ENCODE measurements around the gene TTC7B. TPM values are rescaled to one million over a fixed set of nuclear protein-coding genes. Genes with fewer than 3 reads are reported as not detected.
A peak's percentile ranks its signal among the peaks of the same experiment; 100 is the strongest.

The TTC7B gene
- total RNA-seq, 2 donors from 2014 or later, result 25.0 to 40.7 TPM

DNA sequence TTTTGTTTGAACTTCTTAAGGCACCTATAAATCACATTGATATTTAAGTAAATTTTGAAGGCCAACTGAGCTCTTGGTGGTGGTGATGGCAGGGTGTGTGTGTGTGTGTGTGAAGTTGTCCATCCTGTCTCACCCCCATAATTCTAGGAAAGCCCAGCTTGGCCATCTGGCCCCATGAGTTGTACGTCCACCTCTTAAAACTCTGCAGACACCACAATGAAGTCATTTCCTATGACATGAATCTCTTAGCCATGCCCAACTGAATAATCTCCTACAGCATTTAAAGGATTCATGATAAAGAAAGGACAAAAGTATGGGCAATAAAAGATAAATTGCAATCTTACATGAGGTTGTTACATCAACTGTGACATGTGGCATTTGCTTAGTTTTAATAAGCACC lies 123.4 kb downstream of the TTC7B start:
- Histone ChIP-seq H3K27me3 (replicated peaks; ENCODE audit: insufficient read depth) (no peaks in the 10 kb centered on the region), H3K4me3 (no peak overlapping the region), H3K27ac (no peak overlapping the region), H3K4me1 (replicated peaks) (peaks cover 17% of the 10 kb centered on the region), H3K9me3 (no peaks in the 10 kb centered on the region), H3K36me3 (no peaks in the 10 kb centered on the region)
- TF ChIP-seq, protein P1, sequence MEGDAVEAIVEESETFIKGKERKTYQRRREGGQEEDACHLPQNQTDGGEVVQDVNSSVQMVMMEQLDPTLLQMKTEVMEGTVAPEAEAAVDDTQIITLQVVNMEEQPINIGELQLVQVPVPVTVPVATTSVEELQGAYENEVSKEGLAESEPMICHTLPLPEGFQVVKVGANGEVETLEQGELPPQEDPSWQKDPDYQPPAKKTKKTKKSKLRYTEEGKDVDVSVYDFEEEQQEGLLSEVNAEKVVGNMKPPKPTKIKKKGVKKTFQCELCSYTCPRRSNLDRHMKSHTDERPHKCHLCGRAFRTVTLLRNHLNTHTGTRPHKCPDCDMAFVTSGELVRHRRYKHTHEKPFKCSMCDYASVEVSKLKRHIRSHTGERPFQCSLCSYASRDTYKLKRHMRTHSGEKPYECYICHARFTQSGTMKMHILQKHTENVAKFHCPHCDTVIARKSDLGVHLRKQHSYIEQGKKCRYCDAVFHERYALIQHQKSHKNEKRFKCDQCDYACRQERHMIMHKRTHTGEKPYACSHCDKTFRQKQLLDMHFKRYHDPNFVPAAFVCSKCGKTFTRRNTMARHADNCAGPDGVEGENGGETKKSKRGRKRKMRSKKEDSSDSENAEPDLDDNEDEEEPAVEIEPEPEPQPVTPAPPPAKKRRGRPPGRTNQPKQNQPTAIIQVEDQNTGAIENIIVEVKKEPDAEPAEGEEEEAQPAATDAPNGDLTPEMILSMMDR (IDR thresholded peaks at IDR 0.05), result no peak
- TF ChIP-seq POLR2A (IDR thresholded peaks at IDR 0.05) (no peak), POLR2AphosphoS5 (IDR thresholded peaks at IDR 0.05) (no peak)
- intact Hi-C loops (cut with DNase I), result no loop called here
- WGBS, result 90% methylated on average over 1 of the region's 1 CpG
- no peak for DNase-seq (ENCODE audit: low spot score)

DNA sequence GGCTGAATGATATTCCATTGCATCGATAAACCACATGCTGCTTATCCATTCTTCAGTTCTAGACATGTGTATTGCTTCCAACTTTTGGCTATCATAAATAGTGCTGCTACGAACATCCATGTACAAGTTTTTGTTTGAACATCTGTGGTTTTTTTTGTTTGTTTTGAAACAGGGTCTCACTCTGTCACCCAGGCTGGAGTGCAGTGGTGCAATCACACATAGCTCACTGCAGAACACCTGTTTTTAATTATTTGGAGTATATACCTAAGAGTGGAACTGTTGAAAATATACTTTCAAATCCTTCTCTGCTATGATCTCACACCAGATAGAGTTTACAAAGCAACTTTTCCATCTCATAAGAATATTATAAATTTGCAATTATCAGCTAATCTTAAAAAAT lies 124.2 kb downstream of the TTC7B start:
- DNase-seq (ENCODE audit: low spot score), result no peak
- Histone ChIP-seq H3K9me3 (no peaks in the 10 kb centered on the region), H3K36me3 (no peaks in the 10 kb centered on the region), H3K4me1 (replicated peaks) (peaks cover 11% of the 10 kb centered on the region), H3K4me3 (no peak overlapping the region), H3K27me3 (replicated peaks; ENCODE audit: insufficient read depth) (no peaks in the 10 kb centered on the region), H3K27ac (no peak overlapping the region)
- intact Hi-C loops (cut with DNase I), result no loop called here
- TF ChIP-seq, protein P1 (IDR thresholded peaks at IDR 0.05), result no peak
- TF ChIP-seq POLR2AphosphoS5 (IDR thresholded peaks at IDR 0.05), result no peak
- TF ChIP-seq POLR2A (IDR thresholded peaks at IDR 0.05), result no peak
- WGBS, result 67% methylated on average over 2 of the region's 2 CpGs

DNA sequence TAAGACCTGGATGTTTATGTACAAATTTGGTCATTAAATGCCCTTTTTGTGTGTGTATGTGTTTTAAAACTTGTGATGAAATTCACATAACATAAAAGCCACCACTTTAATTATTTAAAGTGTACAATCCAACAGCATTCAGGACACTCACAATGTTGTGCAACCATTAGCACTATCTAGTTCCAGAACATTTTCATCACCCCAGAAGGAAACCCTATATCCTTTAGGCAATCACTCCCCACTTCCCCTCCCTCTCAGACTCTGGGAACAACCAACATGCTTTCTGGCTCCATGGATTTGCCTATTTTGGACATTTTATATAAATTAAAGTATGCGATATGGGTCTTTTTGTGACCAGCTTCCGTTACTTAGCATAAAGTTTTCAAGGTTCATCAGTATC lies 124.6 kb downstream of the TTC7B start:
- TF ChIP-seq POLR2AphosphoS5 (IDR thresholded peaks at IDR 0.05) (no peak), POLR2A (IDR thresholded peaks at IDR 0.05) (no peak)
- TF ChIP-seq, protein P1 (IDR thresholded peaks at IDR 0.05), result no peak
- no peaks in the 10 kb centered on the region for H3K36me3 ChIP-seq
- H3K4me3 ChIP-seq, result no peak overlapping the region
- WGBS, result 97% methylated on average over 2 of the region's 2 CpGs
- H3K9me3 ChIP-seq, result no peaks in the 10 kb centered on the region
- intact Hi-C loops (cut with DNase I), result no loop called here
- no peak for DNase-seq (ENCODE audit: low spot score)
- H3K4me1 ChIP-seq (replicated peaks), result peaks cover 7% of the 10 kb centered on the region
- no peak overlapping the region for H3K27ac ChIP-seq
- H3K27me3 ChIP-seq (replicated peaks; ENCODE audit: insufficient read depth), result no peaks in the 10 kb centered on the region

DNA sequence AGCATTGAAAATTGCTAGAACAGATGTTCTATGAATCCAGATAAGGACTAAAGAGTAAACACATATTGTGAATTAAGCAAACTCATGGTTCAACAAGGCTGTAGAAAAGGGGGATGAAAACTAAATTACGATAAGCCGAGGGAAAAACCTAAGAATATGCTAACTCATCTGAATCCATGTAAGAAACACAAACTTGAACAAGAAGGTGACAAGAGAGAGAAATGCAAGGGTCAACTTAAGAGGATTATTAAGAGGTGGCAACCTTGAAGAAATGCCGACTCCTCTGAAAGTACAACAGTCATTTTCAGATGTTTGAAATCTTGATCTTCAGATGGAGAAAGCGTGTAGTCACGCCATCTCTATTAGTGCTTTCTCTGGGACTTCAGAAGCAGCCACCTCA lies 128.6 kb downstream of the TTC7B start:
- DNase-seq (ENCODE audit: low spot score), result no peak
- Histone ChIP-seq H3K4me3 (no peak overlapping the region), H3K4me1 (replicated peaks) (no peaks in the 10 kb centered on the region), H3K9me3 (no peaks in the 10 kb centered on the region), H3K27me3 (replicated peaks; ENCODE audit: insufficient read depth) (no peaks in the 10 kb centered on the region), H3K36me3 (no peaks in the 10 kb centered on the region), H3K27ac (no peak overlapping the region)
- WGBS, result 97% methylated on average over 5 of the region's 5 CpGs
- intact Hi-C loops (cut with DNase I), result no loop called here
- TF ChIP-seq POLR2A (IDR thresholded peaks at IDR 0.05) (no peak), POLR2AphosphoS5 (IDR thresholded peaks at IDR 0.05) (no peak)
- TF ChIP-seq, protein P1 (IDR thresholded peaks at IDR 0.05), result no peak

DNA sequence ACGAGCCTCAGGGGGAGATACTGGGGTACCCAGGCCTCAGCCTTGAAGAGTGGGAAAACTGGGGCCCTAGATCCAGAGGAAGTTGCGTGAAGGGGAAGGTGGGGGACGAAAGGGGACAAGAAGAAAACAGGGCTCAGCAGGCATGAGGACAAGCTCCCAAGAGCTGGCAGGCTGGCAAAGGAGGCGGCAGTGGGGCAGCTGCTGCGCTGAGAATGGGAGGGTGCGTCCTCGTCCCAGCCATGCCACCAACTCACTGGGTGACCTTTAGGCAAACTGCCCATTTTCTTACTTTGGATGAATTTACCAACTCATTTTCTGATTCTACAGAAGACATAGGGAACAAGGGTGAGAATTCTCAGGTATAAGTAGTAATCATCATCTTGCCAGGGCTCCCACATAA lies 133.6 kb downstream of the TTC7B start:
- TF ChIP-seq POLR2A (IDR thresholded peaks at IDR 0.05) (no peak), POLR2AphosphoS5 (IDR thresholded peaks at IDR 0.05) (no peak)
- TF ChIP-seq, protein P1 (IDR thresholded peaks at IDR 0.05), result no peak
- WGBS, result 91% methylated on average over 7 of the region's 7 CpGs
- no peaks in the 10 kb centered on the region for H3K4me1 ChIP-seq (replicated peaks)
- H3K4me3 ChIP-seq, result no peak overlapping the region
- intact Hi-C loops (cut with DNase I), result no loop called here
- no peak for DNase-seq (ENCODE audit: low spot score)
- H3K9me3 ChIP-seq, result no peaks in the 10 kb centered on the region
- H3K27ac ChIP-seq, result peak overlapping the region in 1 of 2 donors; percentile 28
- H3K27me3 ChIP-seq (replicated peaks; ENCODE audit: insufficient read depth), result no peaks in the 10 kb centered on the region
- H3K36me3 ChIP-seq, result no peaks in the 10 kb centered on the region

All from prostate gland (tissue), 2 donors.